ENCODE results near the gene STYXL2.

DNA sequence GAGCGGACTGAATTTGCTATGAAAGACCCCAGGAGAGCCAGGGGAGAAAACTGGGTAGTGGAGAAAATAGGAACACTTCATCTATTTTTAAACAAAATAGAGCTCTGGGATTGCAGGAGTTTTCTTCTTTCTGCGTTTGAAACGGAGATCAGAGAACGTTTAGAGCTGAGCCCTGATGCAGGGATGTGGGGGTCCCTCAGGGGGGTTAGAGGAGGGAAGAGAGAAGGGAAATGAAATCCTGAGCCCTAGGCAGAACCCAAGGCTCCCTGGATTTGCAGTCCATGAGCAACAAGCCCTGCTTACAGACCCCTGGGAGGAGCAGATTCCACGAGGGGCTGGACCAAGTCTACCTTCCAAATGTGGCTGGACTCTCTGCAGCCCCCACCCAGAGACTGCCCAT, 21.8 kb downstream of the STYXL2 start:
- no peak for TF ChIP-seq POLR2AphosphoS5 (IDR thresholded peaks at IDR 0.05; ENCODE audit: low read depth, low read length)
- TF ChIP-seq, protein P1, sequence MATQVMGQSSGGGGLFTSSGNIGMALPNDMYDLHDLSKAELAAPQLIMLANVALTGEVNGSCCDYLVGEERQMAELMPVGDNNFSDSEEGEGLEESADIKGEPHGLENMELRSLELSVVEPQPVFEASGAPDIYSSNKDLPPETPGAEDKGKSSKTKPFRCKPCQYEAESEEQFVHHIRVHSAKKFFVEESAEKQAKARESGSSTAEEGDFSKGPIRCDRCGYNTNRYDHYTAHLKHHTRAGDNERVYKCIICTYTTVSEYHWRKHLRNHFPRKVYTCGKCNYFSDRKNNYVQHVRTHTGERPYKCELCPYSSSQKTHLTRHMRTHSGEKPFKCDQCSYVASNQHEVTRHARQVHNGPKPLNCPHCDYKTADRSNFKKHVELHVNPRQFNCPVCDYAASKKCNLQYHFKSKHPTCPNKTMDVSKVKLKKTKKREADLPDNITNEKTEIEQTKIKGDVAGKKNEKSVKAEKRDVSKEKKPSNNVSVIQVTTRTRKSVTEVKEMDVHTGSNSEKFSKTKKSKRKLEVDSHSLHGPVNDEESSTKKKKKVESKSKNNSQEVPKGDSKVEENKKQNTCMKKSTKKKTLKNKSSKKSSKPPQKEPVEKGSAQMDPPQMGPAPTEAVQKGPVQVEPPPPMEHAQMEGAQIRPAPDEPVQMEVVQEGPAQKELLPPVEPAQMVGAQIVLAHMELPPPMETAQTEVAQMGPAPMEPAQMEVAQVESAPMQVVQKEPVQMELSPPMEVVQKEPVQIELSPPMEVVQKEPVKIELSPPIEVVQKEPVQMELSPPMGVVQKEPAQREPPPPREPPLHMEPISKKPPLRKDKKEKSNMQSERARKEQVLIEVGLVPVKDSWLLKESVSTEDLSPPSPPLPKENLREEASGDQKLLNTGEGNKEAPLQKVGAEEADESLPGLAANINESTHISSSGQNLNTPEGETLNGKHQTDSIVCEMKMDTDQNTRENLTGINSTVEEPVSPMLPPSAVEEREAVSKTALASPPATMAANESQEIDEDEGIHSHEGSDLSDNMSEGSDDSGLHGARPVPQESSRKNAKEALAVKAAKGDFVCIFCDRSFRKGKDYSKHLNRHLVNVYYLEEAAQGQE (IDR thresholded peaks at IDR 0.05; ENCODE audit: insufficient read depth in 1 of 2, low read depth in 2 of 2, low read length in 2 of 2), result no peak
- no peak for TF ChIP-seq TAF1 (IDR thresholded peaks at IDR 0.05; ENCODE audit: borderline replicate concordance, insufficient read depth, low read length)
- TF ChIP-seq SIN3A (IDR thresholded peaks at IDR 0.05; ENCODE audit: borderline replicate concordance, insufficient read depth, low read length), result no peak
- TF ChIP-seq FOXP2 (optimal IDR thresholded peaks at IDR 0.05; ENCODE audit: borderline replicate concordance, extremely low read depth, extremely low read length, insufficient read depth), result no peak
